ENCODE results near the gene LCNL1. TPM values are rescaled to one million over a fixed set of nuclear protein-coding genes. Genes with fewer than 3 reads are reported as not detected.
A peak's percentile ranks its signal among the peaks of the same experiment; 100 is the strongest.

LCNL1 gene
- total RNA-seq, 1 donor from 2014 or later = 5.1 TPM

DNA sequence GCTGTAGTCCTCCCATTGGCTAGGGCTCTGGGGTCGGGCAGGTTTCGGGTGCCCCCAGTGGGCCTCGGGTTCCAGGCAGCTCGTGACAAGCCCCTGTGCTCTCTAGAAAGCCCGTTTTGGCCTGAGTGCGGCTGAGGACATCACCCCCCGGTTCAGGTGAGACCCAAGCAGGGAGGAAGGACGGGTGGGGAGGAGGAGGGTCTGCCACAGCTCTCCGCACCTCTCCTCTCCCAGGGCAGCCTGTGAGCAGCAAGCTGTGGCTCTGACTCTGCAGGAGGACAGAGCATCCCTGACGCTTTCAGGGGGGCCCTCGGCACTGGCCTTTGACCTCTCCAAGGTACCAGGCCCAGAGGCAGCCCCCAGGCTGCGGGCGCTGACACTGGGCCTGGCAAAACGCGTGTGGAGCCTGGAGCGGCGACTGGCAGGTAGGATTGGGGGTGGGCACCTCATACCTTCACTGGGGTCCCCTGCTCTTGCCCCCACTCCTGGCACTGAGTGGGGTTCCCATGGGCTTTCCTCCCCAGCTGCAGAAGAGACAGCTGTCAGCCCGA is 10.1 kb downstream of the LCNL1 start:
- peak overlapping the region; percentile 84 for H3K4me3 ChIP-seq
- intact Hi-C loops (cut with DNase I) = no loop called here
- TF ChIP-seq, protein P1, sequence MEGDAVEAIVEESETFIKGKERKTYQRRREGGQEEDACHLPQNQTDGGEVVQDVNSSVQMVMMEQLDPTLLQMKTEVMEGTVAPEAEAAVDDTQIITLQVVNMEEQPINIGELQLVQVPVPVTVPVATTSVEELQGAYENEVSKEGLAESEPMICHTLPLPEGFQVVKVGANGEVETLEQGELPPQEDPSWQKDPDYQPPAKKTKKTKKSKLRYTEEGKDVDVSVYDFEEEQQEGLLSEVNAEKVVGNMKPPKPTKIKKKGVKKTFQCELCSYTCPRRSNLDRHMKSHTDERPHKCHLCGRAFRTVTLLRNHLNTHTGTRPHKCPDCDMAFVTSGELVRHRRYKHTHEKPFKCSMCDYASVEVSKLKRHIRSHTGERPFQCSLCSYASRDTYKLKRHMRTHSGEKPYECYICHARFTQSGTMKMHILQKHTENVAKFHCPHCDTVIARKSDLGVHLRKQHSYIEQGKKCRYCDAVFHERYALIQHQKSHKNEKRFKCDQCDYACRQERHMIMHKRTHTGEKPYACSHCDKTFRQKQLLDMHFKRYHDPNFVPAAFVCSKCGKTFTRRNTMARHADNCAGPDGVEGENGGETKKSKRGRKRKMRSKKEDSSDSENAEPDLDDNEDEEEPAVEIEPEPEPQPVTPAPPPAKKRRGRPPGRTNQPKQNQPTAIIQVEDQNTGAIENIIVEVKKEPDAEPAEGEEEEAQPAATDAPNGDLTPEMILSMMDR (IDR thresholded peaks at IDR 0.05) = no peak
- H3K36me3 ChIP-seq = peaks cover 13% of the 10 kb centered on the region
- H3K4me1 ChIP-seq = peaks cover 47% of the 10 kb centered on the region
- ATAC-seq (no peak), DNase-seq (no peak)
- H3K27ac ChIP-seq = peak overlapping the region; percentile 85
- H3K27me3 ChIP-seq = no peaks in the 10 kb centered on the region
- no peaks in the 10 kb centered on the region for H3K9me3 ChIP-seq

- DNase-seq (no peak), ATAC-seq (no peak)
- intact Hi-C loops (cut with DNase I) = no loop called here
- Histone ChIP-seq H3K27me3 (no peaks in the 10 kb centered on the region), H3K4me1 (peaks cover 51% of the 10 kb centered on the region), H3K9me3 (no peaks in the 10 kb centered on the region), H3K27ac (no peak overlapping the region), H3K36me3 (peaks cover 13% of the 10 kb centered on the region), H3K4me3 (peak overlapping the region; percentile 46)
- TF ChIP-seq, protein P1 (IDR thresholded peaks at IDR 0.05) = no peak
These were observed 11.5 kb downstream of the LCNL1 start for GRCh38 chr9:136994180-136994887.

- H3K4me1 ChIP-seq = peaks cover 57% of the 10 kb centered on the region
- no peak for DNase-seq
- H3K4me3 ChIP-seq = peak overlapping the region; percentile 46
- no peak for ATAC-seq
- TF ChIP-seq, protein P1 (IDR thresholded peaks at IDR 0.05) = no peak
- no peaks in the 10 kb centered on the region for H3K27me3 ChIP-seq
- no peak overlapping the region for H3K27ac ChIP-seq
- peaks cover 13% of the 10 kb centered on the region for H3K36me3 ChIP-seq
- H3K9me3 ChIP-seq = no peaks in the 10 kb centered on the region
- intact Hi-C loops (cut with DNase I) = no loop called here
These were observed 12.1 kb downstream of the LCNL1 start for GRCh38 chr9:136994888-136995230.

DNA sequence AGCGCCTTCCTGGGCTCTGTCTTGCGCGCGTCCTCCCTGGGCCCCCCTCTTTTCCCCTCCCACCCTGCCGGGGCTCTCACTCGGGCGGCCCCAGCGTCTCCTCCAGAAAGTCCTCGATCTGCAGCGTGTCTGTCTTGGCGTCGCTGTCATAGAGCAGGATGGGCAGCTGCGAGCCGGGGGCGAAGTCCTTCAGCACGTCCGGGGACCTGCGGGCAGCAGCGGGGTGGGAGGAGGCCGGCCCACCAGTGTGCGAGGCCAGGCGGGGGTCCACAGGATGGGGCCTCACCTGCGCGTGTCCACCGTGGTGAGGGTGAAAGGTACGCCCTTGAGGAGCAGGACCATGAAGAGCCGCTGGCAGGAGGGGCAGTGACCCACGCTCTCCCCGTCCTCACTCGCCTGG is 12.6 kb downstream of the LCNL1 start:
- ATAC-seq (no peak), DNase-seq (no peak)
- no peaks in the 10 kb centered on the region for H3K27me3 ChIP-seq
- peaks cover 13% of the 10 kb centered on the region for H3K36me3 ChIP-seq
- H3K4me1 ChIP-seq = peaks cover 59% of the 10 kb centered on the region
- TF ChIP-seq, protein P1 (IDR thresholded peaks at IDR 0.05) = no peak
- intact Hi-C loops (cut with DNase I) = no loop called here
- peak overlapping the region; percentile 46 for H3K4me3 ChIP-seq
- H3K9me3 ChIP-seq = no peaks in the 10 kb centered on the region
- no peak overlapping the region for H3K27ac ChIP-seq

DNA sequence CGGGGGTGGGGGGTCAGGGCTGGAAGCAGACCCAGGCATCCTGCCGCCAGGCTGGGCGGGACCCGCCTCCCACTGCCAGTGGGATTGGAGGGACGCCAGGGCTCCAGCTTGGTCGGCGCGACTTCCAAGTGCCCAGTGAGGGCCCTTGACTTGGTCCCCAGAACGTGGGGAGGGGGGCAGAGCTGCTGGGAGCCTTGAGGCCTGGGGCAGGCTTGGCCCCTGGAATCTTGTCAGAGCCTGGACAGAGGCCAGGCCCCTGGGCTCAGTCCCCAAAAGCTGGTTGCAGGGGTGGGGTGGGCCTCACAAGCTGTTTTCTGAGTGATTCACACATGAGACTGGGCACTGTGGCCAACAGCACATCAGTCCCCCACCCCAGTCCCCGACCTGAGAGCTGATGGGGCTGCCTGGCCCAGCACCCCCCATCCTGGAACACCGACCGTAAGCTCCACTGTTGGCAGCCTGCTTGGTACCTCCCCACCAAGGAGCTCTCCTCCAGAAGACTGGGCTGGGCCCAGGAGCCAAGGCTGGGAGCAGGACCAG is 13.0 kb downstream of the LCNL1 start:
- no peaks in the 10 kb centered on the region for H3K9me3 ChIP-seq
- peak overlapping the region; percentile 46 for H3K4me3 ChIP-seq
- DNase-seq (peak; percentile 93), ATAC-seq (peak; percentile 36)
- H3K27me3 ChIP-seq = no peaks in the 10 kb centered on the region
- peaks cover 13% of the 10 kb centered on the region for H3K36me3 ChIP-seq
- H3K27ac ChIP-seq = peak overlapping the region; percentile 80
- intact Hi-C loops (cut with DNase I) = no loop called here
- peaks cover 63% of the 10 kb centered on the region for H3K4me1 ChIP-seq
- TF ChIP-seq, protein P1 (IDR thresholded peaks at IDR 0.05) = no peak
